NCI-H1092 treated with DMSO at 0.1 percent for 48 hours (cell line): ENCODE measurements around the gene HLA-DMB.

Experiments used
- DNase-seq: peaks from one replicate; lab custom pipeline; 2025; lab: John Stamatoyannopoulos, UW

Gene HLA-DMB

DNA sequence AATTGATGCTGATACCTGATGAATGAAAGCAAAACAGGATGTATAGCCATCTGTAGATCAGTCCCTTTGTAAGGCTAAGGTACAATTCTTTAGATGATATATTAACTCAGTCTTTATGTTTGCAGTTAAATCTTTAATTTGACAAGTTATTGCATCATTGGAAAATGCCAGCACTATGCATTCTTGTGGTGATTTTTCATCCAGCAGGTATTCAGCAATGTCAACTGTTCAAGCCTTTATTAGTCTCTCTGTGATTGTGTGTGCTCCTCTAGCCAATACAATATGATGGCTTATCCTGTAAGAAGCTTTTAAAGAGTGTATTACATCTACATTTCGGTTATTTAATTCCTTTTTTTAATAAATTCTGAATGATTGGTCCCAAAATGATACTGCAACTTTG is 34.3 kb downstream of the HLA-DMB start:
- no peak for DNase-seq

DNA sequence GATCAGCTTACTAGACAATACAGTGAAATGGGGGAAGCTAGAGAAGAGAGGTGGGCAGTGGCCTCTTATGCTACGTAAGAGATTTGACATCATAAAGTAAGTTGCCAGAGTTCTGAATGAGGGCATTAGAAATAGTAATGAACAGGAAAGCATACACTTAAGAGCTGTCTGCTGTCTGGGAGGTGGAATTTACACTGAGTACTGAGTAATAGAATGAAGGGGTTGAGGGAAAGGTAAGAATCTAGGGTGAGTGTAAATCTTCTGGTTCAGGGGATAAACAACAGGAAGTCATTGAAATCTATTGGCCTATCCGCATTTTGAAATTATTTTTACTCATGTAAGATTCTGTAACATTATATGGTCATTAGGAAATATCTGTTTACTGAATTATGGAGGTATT is 35.8 kb downstream of the HLA-DMB start:
- no peak for DNase-seq

DNA sequence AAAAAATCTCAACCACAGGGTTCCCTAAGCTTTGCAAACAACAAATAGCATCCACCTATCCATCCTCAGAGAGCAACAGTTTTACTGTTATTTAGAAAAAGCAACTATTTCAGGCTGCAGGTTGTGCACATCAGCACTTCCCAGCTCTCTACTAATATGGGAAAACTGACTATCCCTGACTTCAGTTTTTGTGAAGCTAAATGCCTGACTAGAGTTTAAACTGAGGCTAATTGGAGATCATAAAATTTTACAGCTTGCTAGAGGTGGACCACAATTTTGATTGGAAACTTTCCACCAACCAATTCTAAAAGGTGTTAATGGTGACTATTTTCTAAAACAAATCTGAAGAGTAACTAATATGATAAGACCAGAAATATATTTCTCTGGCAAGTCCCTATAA is 36.9 kb downstream of the HLA-DMB start:
- no peak for DNase-seq

DNA sequence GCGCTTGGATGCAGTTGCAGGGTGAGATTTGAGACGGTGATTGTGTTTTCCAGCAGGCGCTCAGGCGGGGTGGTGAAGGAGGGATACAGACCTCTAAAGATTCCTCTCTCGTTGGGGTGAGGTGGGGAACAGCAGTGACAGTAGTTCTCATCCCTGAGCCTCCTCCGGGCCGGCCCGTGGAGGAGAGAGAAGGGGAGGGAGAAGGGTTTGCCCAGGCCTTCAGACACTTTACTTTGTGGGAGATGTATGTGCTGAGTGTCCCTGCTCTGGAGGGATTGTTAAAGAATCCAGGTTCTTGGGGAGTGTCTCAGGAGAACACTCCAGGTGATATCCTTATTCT is 45.9 kb downstream of the HLA-DMB start:
- no peak for DNase-seq

DNA sequence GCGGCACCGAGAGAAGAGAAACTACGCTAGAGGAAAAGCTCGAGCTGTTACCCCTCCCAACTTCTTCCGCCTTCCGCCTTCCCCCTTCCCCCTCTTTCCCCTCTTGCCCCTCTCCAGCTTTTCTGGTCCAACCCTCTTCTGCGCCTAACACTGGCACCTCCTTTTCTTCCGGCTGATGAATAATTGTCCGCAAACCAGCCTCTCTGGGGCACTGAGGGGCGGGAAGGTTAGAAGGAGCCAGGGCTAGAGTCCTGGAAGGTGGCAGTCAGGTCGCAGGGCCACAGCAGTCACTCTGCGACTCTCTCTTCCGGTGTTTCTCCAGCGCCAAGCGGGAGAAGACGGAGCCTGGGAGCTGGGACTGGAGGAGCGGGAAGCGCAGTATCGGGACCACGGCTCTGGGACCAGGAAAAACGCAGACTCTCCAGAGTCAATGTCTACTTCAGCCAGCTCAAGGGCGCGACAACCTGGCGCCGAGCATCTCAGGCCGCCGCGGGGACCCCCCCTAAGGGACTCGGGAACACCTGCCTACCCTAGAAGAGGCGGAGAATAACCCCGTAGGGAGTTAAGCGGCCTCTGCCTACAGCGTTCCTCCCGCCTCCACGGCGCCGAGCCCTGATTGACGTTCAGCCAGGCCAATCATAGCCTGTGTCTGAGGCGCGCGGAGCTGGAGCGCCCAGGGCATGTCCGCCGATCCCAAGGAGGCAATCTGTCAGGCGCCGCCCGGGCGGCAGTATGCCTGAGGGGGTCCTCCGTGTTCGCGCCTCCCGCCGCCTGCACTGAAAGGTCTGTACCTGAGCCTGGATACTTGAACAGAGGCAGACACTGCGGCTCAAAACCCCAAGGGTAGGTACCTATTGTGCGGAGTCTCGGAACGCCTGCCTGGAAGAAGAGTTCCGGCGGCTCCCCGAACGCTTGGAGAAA is 46.5 kb downstream of the HLA-DMB start:
- peak; percentile 89 for DNase-seq

DNA sequence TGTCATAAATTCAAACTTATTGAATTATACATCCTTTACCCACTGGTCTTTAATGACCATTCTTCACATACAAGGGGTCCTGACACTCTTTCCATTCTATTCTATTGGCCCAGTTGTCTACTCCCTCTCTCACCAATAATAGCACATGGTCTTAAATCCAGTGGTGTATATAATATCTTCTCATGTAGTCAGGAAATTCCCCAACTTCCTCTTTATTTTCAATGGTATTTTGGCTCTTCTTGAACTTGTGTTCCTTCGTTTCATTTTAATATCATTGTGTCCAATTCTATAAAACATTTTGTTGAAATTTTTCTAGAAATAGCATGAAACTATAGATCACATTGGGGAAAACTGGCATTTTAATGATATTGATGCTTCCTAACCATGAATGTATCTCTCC is 50.0 kb downstream of the HLA-DMB start:
- DNase-seq = no peak

DNA sequence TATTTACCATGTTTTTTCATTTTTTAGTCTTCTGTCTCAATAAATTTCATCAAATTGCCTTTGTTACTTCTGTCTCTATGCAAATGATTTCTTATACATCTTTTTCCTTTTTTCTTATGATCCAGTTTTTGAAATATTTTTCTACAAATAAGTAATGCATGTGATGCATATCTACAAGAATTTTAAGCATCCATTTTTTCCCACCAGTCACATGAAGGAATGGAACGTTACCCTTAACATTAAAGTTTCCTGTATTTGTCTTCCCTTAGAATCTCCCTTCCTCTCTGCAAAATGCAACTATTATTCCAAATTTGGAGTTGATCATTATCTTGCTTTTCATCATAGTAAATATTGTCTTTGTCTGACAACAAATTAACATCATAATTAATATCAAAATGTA is 51.3 kb downstream of the HLA-DMB start:
- no peak for DNase-seq

DNA sequence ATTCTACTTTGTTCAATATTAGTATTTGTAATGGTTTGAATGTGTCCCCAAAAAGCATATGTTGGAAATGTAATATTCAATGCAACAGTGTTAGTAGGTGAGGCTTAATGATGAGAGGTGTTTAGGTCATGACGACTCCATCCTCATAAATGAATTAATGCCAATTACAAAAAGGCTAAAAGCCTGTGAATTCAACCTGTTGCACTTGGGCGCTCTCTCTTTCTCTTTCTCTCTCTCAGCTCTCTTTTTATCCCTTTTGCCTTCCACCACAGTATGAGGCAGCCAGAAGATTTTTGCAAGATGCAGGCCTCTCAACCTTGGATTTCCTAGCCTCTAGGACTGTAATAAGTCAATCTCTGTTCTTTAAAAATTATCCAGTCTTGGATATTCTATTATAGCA is 52.3 kb downstream of the HLA-DMB start:
- no peak for DNase-seq

DNA sequence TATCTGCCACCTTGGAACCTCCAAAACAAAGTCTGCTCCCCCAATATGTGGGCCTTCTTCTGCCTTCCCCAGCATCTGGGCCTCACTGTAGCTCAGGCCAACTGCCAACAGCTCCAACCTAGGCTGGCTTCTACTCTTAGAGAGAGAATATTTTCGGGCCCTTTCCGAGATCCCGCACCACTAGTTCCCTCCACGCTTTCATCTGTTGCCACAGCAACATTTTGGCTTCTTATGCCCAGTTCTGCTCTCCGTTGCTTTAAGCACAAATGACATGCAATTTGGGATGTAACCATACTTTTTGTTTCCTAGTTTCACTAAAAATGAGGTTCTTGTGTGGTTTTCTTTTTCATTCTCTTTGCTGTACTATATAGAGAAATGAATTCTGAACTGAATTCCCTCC is 53.2 kb downstream of the HLA-DMB start:
- DNase-seq = no peak

DNA sequence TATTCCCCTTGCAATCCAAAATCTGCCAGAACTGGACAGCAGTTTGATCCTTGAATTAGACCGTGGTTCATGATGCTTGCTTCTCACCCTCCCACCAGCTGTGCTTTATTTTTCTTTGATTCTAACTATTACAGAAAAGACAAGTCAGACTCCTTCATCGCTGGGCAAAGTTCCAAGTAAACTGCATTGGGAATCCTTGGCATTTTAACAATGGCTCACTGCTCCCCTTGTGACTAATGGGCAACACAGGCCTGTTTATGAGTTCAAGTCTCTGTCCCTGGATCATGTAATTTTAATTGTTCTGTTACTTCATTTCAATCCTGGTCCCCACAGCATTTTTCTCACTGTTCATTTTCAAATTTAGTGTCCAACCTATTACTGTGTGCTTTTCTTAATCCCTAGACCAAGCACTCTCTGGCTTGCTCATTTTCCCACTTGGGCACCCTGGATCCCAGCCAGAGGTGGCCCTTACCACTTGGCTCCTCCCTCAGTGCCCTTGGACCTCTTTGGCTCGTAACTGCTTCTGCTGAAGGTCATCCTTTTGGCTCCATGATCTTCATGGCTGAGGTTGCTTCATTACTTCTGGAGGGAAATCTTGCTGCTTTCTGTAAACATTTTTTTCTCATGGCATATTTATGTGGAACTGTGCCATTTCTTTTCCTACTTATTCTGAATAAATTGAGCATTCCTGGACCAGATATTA is 54.0 kb downstream of the HLA-DMB start:
- no peak for DNase-seq

DNA sequence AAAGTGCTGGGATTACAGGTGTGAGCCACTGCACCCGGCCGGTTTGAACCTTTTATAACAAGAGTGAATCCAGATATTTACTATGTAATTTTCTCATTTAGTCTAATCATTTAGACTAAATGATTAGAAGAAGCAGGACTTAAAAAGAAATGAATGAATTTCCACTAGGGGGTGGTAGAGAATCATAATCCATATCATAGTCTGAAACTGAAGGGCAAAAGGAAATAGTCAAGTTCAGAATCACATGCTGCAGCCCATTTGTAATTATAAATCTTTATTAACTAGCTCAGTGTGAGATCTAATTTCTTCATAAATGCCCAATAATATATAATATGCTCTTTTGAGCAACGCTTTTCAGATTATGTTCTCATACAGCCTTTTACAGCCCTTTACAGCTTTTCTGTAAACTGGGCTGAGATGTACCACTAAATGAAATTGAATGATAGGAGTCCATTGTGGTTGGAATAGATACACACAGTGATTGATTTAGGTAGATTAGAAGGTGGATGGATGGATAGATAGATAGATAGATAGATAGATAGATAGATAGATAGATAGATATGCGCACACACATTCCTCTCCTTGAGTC is 55.0 kb downstream of the HLA-DMB start:
- peak; percentile 27 for DNase-seq
